ENCODE results near the gene DEUP1. TPM values are rescaled to one million over a fixed set of nuclear protein-coding genes. Genes with fewer than 3 reads are reported as not detected.

The DEUP1 gene
- polyA plus RNA-seq, 3 donors, result not detected

GRCh38 chr11:93487032-93487483 lies 156.5 kb downstream of the DEUP1 start:
- Histone ChIP-seq H3K4me1 (ENCODE audit: control insufficient read depth in 1 of 2, insufficient read depth in 2 of 2, low read length in 2 of 2) (no peaks in the 10 kb centered on the region), H3K9ac (ENCODE audit: insufficient read depth, low read length, poor library complexity, severe bottlenecking) (no peak overlapping the region), H4K20me1 (ENCODE audit: insufficient read depth, low read length) (peaks cover 100% of the 10 kb centered on the region), H3K4me2 (replicated peaks; ENCODE audit: extremely low read depth, low read length, poor library complexity, severe bottlenecking) (no peak overlapping the region), H3K27ac (ENCODE audit: low read depth in 1 of 2, low read length in 2 of 2) (no peak overlapping the region), H3K27me3 (ENCODE audit: control insufficient read depth in 2 of 2, insufficient read depth in 2 of 2, low read length in 2 of 2) (no peaks in the 10 kb centered on the region), H3K4me3 (replicated peaks in 1 of 3; ENCODE audit: low read depth in 2 of 3, low read length in 3 of 3) (no peak overlapping the region), H3K9me3 (replicated peaks in 1 of 2; ENCODE audit: control insufficient read depth in 1 of 2, insufficient read depth in 1 of 2, low read length in 2 of 2) (no peaks in the 10 kb centered on the region), H3K36me3 (replicated peaks in 1 of 2; ENCODE audit: control insufficient read depth in 1 of 2, insufficient read depth in 2 of 2, low read length in 2 of 2) (peaks cover 27 to 96% of the 10 kb centered on the region in 2 donors), H3K79me2 (ENCODE audit: insufficient read depth, low read length) (peaks cover 39% of the 10 kb centered on the region), H2AFZ (ENCODE audit: insufficient read depth, low read depth, low read length, poor library complexity, severe bottlenecking) (no peak overlapping the region)
- Mint-ChIP-seq H3K27ac (no peak overlapping the region), H3K36me3 (peaks cover 37% of the 10 kb centered on the region in 2 donors), H3K4me3 (no peak overlapping the region), H3K4me1 (peaks cover 2% of the 10 kb centered on the region), H3K27me3 (ENCODE audit: low read depth in 3 of 3) (peaks cover 0 to 2% (median 0%) of the 10 kb centered on the region in 3 donors), H3K9me3 (no peaks in the 10 kb centered on the region)
- no peak for TF ChIP-seq CTCF (IDR thresholded peaks at IDR 0.05)
- WGBS (ENCODE audit: insufficient coverage), result 61% methylated on average over 3 of the region's 7 CpGs
- DNase-seq, result no peak
- intact Hi-C loops (cut with micrococcal nuclease), result no loop called here

Other genes with a start within 250 kb of the DEUP1 start
- gene SLC36A4, start 132.8 kb upstream of the DEUP1 start, polyA plus RNA-seq, result 10 to 100 TPM; 21.1 to 65.2 (median 62.0) TPM
- gene SMCO4, start 212.6 kb downstream of the DEUP1 start, polyA plus RNA-seq, result 100 to 1,000 TPM; 110 to 242 (median 169) TPM